Osteocyte (in vitro differentiated cells): ENCODE measurements around the gene GJD4. TPM values are rescaled to one million over a fixed set of nuclear protein-coding genes. Genes with fewer than 3 reads are reported as not detected.

Source experiments
- DNase-seq: peaks from one replicate; pipeline ENCODE4 v3.0.0; 2021; ENCODE audit warnings: mixed read lengths; ENCODE audit not compliant: unreplicated experiment; ENCODE audit errors: extremely low spot score
- H3K27ac Mint-ChIP-seq: one replicate; pipeline ENCODE4 v1.8.0; 2021; ENCODE audit warnings: mild to moderate bottlenecking, mixed read lengths; ENCODE audit not compliant: unreplicated experiment
- H3K27me3 Mint-ChIP-seq: one replicate; pipeline ENCODE4 v1.8.0; 2021; ENCODE audit warnings: mixed read lengths; ENCODE audit not compliant: unreplicated experiment
- H3K36me3 Mint-ChIP-seq: one replicate; pipeline ENCODE4 v1.8.0; 2021; ENCODE audit warnings: mixed read lengths; ENCODE audit not compliant: unreplicated experiment
- H3K4me1 Mint-ChIP-seq: one replicate; pipeline ENCODE4 v1.8.0; 2021; ENCODE audit warnings: mixed read lengths; ENCODE audit not compliant: unreplicated experiment
- H3K4me3 Mint-ChIP-seq: one replicate; pipeline ENCODE4 v1.8.0; 2021; ENCODE audit warnings: mild to moderate bottlenecking, moderate library complexity, mixed read lengths; ENCODE audit not compliant: unreplicated experiment
- H3K9me3 Mint-ChIP-seq: one replicate; pipeline ENCODE4 v1.8.0; 2021; ENCODE audit warnings: mixed read lengths; ENCODE audit not compliant: unreplicated experiment
- CTCF ChIP-seq: fragments of 200-600 bp; sonication (generic); IDR thresholded peaks from 2 replicates; pipeline ENCODE4 v1.5.0; 2021; ENCODE audit warnings: antibody characterized with exemption, mild to moderate bottlenecking, moderate library complexity
- long read RNA-seq: library from polyadenylated mRNA; unstranded; transcript quantifications from one replicate; pipeline ENCODE4 v2.0.0, GENCODE V29; 2021
- total RNA-seq: library from RNA; stranded (reverse); gene quantifications from 2 replicates; pipeline ENCODE4 v1.2.1, GENCODE V29; 2021

GJD4 gene
- not detected in 2 replicates for total RNA-seq
- long read RNA-seq = 0 reads

GRCh38 chr10:35605191-35605590, at the start of gene GJD4:
TSS of gene GJD4 (plus strand) at chr10:35605341. CDS start at chr10:35605568, 227 bp downstream.
- TF ChIP-seq CTCF = no peak
- Mint-ChIP-seq H3K27me3 (peaks cover 27% of the 10 kb centered on the region), H3K27ac (no peak within 1 kb of the TSS), H3K9me3 (no peaks in the 10 kb centered on the region), H3K36me3 (no peaks in the 10 kb centered on the region), H3K4me3 (no peak within 1 kb of the TSS), H3K4me1 (peaks cover 6% of the 10 kb centered on the region)
- DNase-seq = no peak

GRCh38 chr10:35555962-35556930, 48.9 kb upstream of the GJD4 start:
- H3K36me3 Mint-ChIP-seq = peaks cover 7% of the 10 kb centered on the region
- H3K27me3 Mint-ChIP-seq = no peaks in the 10 kb centered on the region
- H3K4me3 Mint-ChIP-seq = no peak overlapping the region
- DNase-seq = no peak
- H3K4me1 Mint-ChIP-seq = no peaks in the 10 kb centered on the region
- no peak overlapping the region for H3K27ac Mint-ChIP-seq
- H3K9me3 Mint-ChIP-seq = no peaks in the 10 kb centered on the region
- no peak for TF ChIP-seq CTCF

GRCh38 chr10:35558276-35558675, 46.9 kb upstream of the GJD4 start:
- TF ChIP-seq CTCF = no peak
- Mint-ChIP-seq H3K27ac (no peak overlapping the region), H3K4me3 (no peak overlapping the region), H3K9me3 (no peaks in the 10 kb centered on the region), H3K4me1 (peaks cover 1% of the 10 kb centered on the region), H3K36me3 (peaks cover 7% of the 10 kb centered on the region), H3K27me3 (no peaks in the 10 kb centered on the region)
- DNase-seq = no peak

GRCh38 chr10:35559416-35559815, 45.7 kb upstream of the GJD4 start:
- Mint-ChIP-seq H3K27ac (no peak overlapping the region), H3K9me3 (no peaks in the 10 kb centered on the region), H3K4me1 (peaks cover 5% of the 10 kb centered on the region), H3K27me3 (no peaks in the 10 kb centered on the region), H3K4me3 (no peak overlapping the region), H3K36me3 (peaks cover 4% of the 10 kb centered on the region)
- no peak for TF ChIP-seq CTCF
- DNase-seq = no peak

- TF ChIP-seq CTCF = no peak
- Mint-ChIP-seq H3K4me3 (no peak overlapping the region), H3K4me1 (peaks cover 9% of the 10 kb centered on the region), H3K27me3 (no peaks in the 10 kb centered on the region), H3K27ac (no peak overlapping the region), H3K9me3 (no peaks in the 10 kb centered on the region), H3K36me3 (peaks cover 5% of the 10 kb centered on the region)
- DNase-seq = no peak
These were observed 43.4 kb upstream of the GJD4 start for GRCh38 chr10:35561715-35562114.
